OCI-LY1 (cell line): ENCODE data around the gene SOX13.

Experiments used
- H2AFZ ChIP-seq: fragments of 200-600 bp; sonication (generic), shearing (Covaris generic); 2 replicates; pipeline ENCODE4 v1.6.0; 2014; ENCODE audit warnings: antibody characterized with exemption, mild to moderate bottlenecking, low read length
- H3F3A ChIP-seq: fragments of 200-600 bp; sonication (generic), shearing (Covaris generic); 2 replicates; pipeline ENCODE4 v1.6.0; 2014; ENCODE audit warnings: mild to moderate bottlenecking, antibody characterized with exemption, low read length, moderate library complexity; ENCODE audit not compliant: insufficient read depth
- H3K27ac ChIP-seq: fragments of 200-600 bp; sonication (generic); 2 replicates; pipeline ENCODE4 v1.5.1; 2014; ENCODE audit warnings: low read length, mixed run types, mild to moderate bottlenecking, low read depth; ENCODE audit not compliant: poor library complexity, severe bottlenecking
- H3K27me3 ChIP-seq: fragments of 200-600 bp; sonication (generic); 2 replicates; pipeline ENCODE4 v1.6.0; 2014; ENCODE audit warnings: antibody characterized with exemption, mild to moderate bottlenecking, low read length, moderate library complexity; ENCODE audit not compliant: insufficient read depth
- H3K36me3 ChIP-seq: fragments of 200-600 bp; sonication (generic); 2 replicates; pipeline ENCODE4 v1.6.1; 2014; ENCODE audit warnings: mild to moderate bottlenecking, antibody characterized with exemption, low read length, moderate library complexity, mixed read lengths; ENCODE audit not compliant: insufficient read depth
- H3K4me1 ChIP-seq: fragments of 200-600 bp; sonication (generic); 2 replicates; pipeline ENCODE4 v1.5.1; 2014; ENCODE audit warnings: mild to moderate bottlenecking, low read length, moderate library complexity; ENCODE audit not compliant: insufficient read depth, severe bottlenecking
- H3K4me2 ChIP-seq: fragments of 200-600 bp; sonication (generic), shearing (Covaris generic); 2 replicates; pipeline ENCODE4 v1.6.1; 2014; ENCODE audit warnings: low read length
- H3K4me3 ChIP-seq: fragments of 200-600 bp; sonication (generic); 2 replicates; pipeline ENCODE4 v1.5.1; 2014; ENCODE audit warnings: low read length, low read depth, mild to moderate bottlenecking, mixed read lengths; ENCODE audit not compliant: poor library complexity, severe bottlenecking
- H3K79me2 ChIP-seq: fragments of 200-600 bp; shearing (Covaris generic); 2 replicates; pipeline ENCODE4 v1.6.1; 2016; ENCODE audit warnings: mixed run types, low read length, mixed read lengths; ENCODE audit not compliant: insufficient read depth
- H3K9ac ChIP-seq: fragments of 200-600 bp; sonication (generic), shearing (Covaris generic); 2 replicates; pipeline ENCODE4 v1.6.1; 2014; ENCODE audit warnings: mild to moderate bottlenecking, low read length, mixed read lengths
- H3K9me2 ChIP-seq: fragments of 200-600 bp; sonication (generic), shearing (Covaris generic); 2 replicates; pipeline ENCODE4 v1.6.1; 2014; ENCODE audit warnings: low read depth, mild to moderate bottlenecking, low read length, mixed read lengths
- H3K9me3 ChIP-seq: fragments of 200-600 bp; shearing (Covaris generic); 2 replicates; pipeline ENCODE4 v1.6.1; 2014; ENCODE audit warnings: low read length, mixed read lengths
- H4K20me1 ChIP-seq: fragments of 200-600 bp; sonication (generic), shearing (Covaris generic); 2 replicates; pipeline ENCODE4 v1.6.0; 2016; ENCODE audit warnings: mild to moderate bottlenecking, low read length; ENCODE audit not compliant: insufficient read depth
- EZH2 ChIP-seq: fragments of 200-600 bp; sonication (generic), shearing (Covaris generic); IDR thresholded peaks from 2 replicates; pipeline ENCODE4 v1.8.0; 2017; ENCODE audit warnings: borderline replicate concordance, mixed run types, mild to moderate bottlenecking, antibody characterized with exemption, low read length, moderate library complexity, mixed read lengths
- TF ChIP-seq, protein P1 (sequence below): fragments of 200-600 bp; sonication (generic), shearing (Covaris generic); IDR thresholded peaks from 2 replicates; pipeline ENCODE4 v1.5.1; 2017; ENCODE audit warnings: mild to moderate bottlenecking, antibody characterized with exemption, low read length, moderate library complexity, mixed read lengths

The SOX13 gene

DNA sequence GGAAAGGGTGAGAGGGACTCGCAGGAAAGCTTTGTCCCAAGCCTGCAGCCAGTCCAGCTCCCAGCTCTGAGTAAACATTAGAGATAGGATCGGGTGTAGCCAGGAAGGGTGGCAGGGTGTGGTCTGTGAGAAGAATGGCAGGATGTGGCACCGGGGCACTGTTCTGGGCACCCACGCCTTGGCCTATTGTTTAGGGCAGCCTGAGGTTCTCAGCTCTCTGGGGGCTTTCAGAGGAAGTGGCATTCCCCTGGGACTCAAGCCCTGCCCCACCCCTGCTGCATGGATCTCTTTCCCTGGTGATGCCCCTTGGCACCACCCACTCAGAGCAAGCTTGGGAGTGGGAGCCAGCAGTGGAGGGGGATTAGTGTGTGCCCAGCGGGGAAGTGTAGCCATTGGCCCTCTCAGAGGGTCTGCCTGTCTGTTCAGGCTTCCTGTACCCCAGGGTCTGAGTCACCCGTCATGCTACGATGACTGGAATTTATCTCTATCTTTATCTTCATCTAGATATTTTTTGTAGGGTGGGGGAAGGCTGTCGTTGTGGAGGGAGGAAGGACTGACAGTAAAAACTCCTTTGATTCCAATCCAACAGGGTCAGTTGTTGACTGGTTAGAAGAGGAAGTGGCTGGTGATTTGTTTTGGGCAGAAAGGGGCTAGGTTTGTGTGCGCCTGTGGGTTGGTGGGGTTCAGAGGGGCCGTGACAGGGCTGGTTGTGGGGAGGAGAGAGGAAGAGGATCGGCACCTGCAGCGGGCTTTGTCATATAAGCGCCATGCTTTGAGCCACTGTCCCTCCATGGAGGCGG, 31.6 kb downstream of the SOX13 start:
- no peaks in the 10 kb centered on the region for H3K9me2 ChIP-seq
- H3K27ac ChIP-seq: no peak overlapping the region
- no peaks in the 10 kb centered on the region for H3F3A ChIP-seq
- H3K4me3 ChIP-seq: no peak overlapping the region
- H3K9me3 ChIP-seq: no peaks in the 10 kb centered on the region
- H3K4me2 ChIP-seq: no peak overlapping the region
- no peaks in the 10 kb centered on the region for H3K4me1 ChIP-seq
- no peaks in the 10 kb centered on the region for H3K79me2 ChIP-seq
- H2AFZ ChIP-seq: no peak overlapping the region
- no peaks in the 10 kb centered on the region for H3K36me3 ChIP-seq
- H4K20me1 ChIP-seq: no peaks in the 10 kb centered on the region
- no peaks in the 10 kb centered on the region for H3K27me3 ChIP-seq
- TF ChIP-seq, protein P1, sequence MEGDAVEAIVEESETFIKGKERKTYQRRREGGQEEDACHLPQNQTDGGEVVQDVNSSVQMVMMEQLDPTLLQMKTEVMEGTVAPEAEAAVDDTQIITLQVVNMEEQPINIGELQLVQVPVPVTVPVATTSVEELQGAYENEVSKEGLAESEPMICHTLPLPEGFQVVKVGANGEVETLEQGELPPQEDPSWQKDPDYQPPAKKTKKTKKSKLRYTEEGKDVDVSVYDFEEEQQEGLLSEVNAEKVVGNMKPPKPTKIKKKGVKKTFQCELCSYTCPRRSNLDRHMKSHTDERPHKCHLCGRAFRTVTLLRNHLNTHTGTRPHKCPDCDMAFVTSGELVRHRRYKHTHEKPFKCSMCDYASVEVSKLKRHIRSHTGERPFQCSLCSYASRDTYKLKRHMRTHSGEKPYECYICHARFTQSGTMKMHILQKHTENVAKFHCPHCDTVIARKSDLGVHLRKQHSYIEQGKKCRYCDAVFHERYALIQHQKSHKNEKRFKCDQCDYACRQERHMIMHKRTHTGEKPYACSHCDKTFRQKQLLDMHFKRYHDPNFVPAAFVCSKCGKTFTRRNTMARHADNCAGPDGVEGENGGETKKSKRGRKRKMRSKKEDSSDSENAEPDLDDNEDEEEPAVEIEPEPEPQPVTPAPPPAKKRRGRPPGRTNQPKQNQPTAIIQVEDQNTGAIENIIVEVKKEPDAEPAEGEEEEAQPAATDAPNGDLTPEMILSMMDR: no peak
- TF ChIP-seq EZH2: no peak
- no peak overlapping the region for H3K9ac ChIP-seq

GRCh38 chr1:204105131-204105515, 32.2 kb downstream of the SOX13 start:
- no peak overlapping the region for H3K27ac ChIP-seq

DNA sequence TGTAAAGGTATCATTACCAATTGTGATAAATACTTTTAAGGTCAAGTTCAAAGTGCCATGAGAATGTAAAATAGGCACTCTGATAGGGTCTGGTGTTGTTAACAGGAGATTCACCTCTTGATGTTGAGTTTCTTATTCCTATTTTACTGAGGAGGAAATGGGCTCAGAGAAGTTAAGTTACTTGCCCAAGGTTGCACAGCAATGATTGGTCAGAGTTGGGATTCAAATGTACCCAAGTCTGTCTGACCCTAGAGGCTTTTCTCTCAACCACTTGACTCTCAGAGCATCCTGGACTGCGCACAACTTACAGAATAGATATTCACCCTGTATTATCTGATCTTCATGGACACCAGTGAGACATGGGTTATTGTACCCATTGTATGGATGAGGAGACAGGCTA, 33.9 kb downstream of the SOX13 start:
- Histone ChIP-seq H2AFZ (no peak overlapping the region), H3K9me2 (no peaks in the 10 kb centered on the region), H3K4me2 (no peak overlapping the region), H3K27me3 (no peaks in the 10 kb centered on the region), H4K20me1 (no peaks in the 10 kb centered on the region), H3F3A (no peaks in the 10 kb centered on the region), H3K4me1 (no peaks in the 10 kb centered on the region), H3K27ac (no peak overlapping the region), H3K36me3 (no peaks in the 10 kb centered on the region), H3K9ac (no peak overlapping the region), H3K4me3 (no peak overlapping the region), H3K9me3 (no peaks in the 10 kb centered on the region), H3K79me2 (no peaks in the 10 kb centered on the region)
- no peak for TF ChIP-seq EZH2
- TF ChIP-seq, protein P1: no peak

More at GRCh38 chr1:204105131-204105515, 32.2 kb downstream of the SOX13 start:
- TF ChIP-seq EZH2: no peak
- TF ChIP-seq, protein P1: no peak
- H3K9me2 ChIP-seq: no peaks in the 10 kb centered on the region
- H4K20me1 ChIP-seq: no peaks in the 10 kb centered on the region
- H3K9ac ChIP-seq: no peak overlapping the region
- no peaks in the 10 kb centered on the region for H3F3A ChIP-seq
- no peak overlapping the region for H3K4me2 ChIP-seq
- H2AFZ ChIP-seq: no peak overlapping the region
- no peak overlapping the region for H3K4me3 ChIP-seq
- no peaks in the 10 kb centered on the region for H3K4me1 ChIP-seq
- no peaks in the 10 kb centered on the region for H3K9me3 ChIP-seq
- no peaks in the 10 kb centered on the region for H3K79me2 ChIP-seq
- no peaks in the 10 kb centered on the region for H3K36me3 ChIP-seq
- no peaks in the 10 kb centered on the region for H3K27me3 ChIP-seq
